ELR (cell line): ENCODE results near the gene ITGB1BP2.
"Not testable (repeated sequence)": the region's sequence is repeated elsewhere in the genome, so short reads cannot be mapped to it uniquely, and the experiment has no call there.

Experiments
- DNase-seq: peaks from one replicate; pipeline ENCODE4 v3.0.0-alpha.2; 2015; ENCODE audit warnings: low read depth

The ITGB1BP2 gene

GRCh38 chrX:71301195-71301924, at the start of gene ITGB1BP2:
Gene ITGB1BP2 (plus strand): TSS chrX:71301750. CDS start chrX:71301807, 57 bp downstream.
- peak; percentile 25 for DNase-seq

GRCh38 chrX:71252221-71252620, 49.3 kb upstream of the ITGB1BP2 start:
- DNase-seq, result no peak

- peak; percentile 48 for DNase-seq
These were observed 48.1 kb upstream of the ITGB1BP2 start for GRCh38 chrX:71253253-71254091.

DNA sequence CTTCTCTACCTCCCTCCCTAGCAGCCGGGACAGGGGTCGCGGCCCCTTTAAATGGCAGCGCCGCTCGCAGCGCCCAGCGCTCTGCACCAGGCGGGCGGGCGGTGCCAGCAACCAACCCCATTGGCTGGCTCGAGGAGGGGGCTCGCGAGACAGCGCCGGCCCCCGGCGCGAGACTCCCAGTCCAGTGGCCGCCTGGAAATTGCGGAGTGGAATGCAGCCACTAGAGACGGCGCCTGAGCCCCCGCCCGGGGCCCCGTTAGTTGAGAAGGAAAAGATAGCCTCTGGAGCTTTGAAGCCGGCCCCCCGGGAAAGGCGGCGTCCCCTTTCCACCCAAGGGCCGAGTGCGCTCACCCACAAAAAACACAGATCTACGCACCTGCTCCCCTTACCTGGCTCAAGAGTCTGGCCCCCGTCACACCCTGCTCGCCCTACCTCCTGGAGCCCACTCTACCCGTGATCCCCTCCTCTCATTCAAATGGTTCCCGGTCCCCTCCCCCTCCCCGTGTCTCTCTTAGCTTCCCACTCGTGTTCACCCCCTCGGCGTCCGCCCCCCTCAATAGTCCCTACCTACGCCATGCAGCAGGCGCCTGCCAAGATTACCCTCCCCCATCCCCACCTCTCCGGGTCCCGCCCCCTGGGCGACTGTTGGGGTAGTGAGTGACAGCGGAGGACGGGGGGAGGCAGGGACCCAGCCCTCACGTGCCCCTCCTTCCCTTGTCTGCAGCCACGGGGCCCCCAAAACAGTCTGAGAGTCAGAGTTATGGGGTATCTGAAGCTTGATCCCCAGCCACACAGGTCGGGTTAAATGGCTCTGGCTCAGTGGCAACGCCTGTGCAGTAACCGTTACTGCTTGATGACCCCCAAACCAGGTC, 47.2 kb upstream of the ITGB1BP2 start, which contains the start of gene ZMYM3:
Gene ZMYM3, minus strand, starts transcription at position 49 of the 872 bp plus-strand sequence. CDS start 885 bp downstream, outside the sequence.
- peak; percentile 81 for DNase-seq

DNA sequence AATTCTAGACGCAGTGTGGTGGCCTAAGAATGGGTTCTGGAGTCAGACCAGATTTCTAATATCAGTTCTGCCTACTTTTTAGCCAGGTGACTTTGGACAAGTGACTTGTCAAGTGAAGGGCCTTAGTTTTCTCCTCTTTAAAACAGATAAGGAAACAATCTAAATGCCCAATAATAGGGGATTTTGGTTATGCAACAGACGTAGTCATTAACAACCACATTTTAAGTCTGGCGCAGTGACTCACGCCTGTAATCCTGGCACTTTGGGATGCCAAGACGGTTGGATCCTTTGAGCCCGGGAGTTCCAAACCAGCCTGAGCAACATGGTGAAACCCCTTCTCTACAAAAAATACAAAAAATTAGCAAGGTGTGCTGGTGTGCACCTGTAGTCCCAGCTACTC, 45.5 kb upstream of the ITGB1BP2 start:
- peak; percentile 63 for DNase-seq

GRCh38 chrX:71256856-71257255, 44.7 kb upstream of the ITGB1BP2 start:
- DNase-seq, result peak; percentile 57

GRCh38 chrX:71268624-71269023, 32.9 kb upstream of the ITGB1BP2 start:
- not testable (repeated sequence) for DNase-seq

DNA sequence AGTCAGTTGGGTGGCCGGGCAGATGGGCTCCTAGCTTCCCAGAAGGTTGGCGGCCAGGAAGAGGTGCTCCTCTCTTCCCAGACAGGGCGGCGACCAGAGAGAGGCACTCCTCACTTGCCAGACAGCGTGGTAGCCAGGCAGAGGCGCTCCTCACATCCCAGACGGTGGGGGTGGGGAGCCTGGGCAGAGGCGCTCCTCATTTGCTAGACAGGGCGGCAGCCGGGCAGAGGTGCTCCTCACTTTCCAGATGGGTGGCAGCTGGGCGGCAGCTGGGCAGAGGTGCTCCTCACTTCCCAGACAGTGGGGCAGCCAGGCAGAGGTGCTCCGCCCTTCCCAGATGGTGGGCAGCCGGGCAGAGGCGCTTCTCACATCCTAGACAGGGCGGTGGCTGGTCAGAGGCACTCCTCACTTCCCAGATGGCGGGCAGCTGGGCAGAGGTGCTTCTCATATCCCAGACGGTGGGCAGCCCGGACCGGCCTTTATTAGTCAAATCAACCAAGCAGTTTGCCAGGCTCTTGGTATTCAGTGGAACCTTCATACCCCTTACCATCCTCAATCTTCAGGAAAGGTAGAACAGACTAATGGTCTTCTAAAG, 31.7 kb upstream of the ITGB1BP2 start:
- DNase-seq, result no peak

DNA sequence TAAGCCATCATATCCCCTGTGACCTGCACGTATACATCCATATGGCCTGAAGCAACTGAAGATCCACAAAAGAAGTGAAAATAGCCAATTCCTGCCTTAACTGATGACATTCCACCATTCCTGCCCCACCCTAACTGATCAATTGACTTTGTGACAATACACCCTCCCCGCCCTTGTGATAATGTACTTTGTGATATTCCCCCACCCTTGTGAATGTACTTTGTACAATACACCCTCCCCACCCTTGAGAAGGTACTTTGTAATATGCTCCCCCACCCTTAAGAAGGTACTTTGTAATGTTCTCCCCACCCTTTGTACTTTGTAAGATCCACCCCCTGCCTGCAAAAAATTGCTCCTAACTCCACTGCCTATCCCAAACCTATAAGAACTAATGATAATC, 29.2 kb upstream of the ITGB1BP2 start:
- DNase-seq, result not testable (repeated sequence)

DNA sequence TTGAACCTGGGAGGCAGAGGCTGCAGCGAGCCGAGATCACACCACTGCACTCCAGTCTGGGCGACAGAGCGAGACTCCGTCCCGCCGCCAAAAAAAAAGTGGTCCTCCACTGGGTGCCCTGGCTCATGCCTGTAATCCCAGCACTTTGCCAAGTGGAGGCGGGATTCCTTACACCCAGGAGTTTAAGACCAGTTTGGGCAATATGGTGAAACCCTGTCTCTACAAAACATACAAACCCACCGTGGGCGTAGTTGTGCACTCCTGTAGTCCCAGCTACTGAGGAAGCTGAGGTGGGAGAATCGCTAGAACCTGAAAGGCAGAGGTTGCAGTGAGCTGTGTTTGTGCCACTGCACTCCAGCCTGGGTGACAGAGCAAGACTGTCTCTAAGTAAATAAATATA, 20.2 kb upstream of the ITGB1BP2 start:
- DNase-seq, result not testable (repeated sequence)

DNA sequence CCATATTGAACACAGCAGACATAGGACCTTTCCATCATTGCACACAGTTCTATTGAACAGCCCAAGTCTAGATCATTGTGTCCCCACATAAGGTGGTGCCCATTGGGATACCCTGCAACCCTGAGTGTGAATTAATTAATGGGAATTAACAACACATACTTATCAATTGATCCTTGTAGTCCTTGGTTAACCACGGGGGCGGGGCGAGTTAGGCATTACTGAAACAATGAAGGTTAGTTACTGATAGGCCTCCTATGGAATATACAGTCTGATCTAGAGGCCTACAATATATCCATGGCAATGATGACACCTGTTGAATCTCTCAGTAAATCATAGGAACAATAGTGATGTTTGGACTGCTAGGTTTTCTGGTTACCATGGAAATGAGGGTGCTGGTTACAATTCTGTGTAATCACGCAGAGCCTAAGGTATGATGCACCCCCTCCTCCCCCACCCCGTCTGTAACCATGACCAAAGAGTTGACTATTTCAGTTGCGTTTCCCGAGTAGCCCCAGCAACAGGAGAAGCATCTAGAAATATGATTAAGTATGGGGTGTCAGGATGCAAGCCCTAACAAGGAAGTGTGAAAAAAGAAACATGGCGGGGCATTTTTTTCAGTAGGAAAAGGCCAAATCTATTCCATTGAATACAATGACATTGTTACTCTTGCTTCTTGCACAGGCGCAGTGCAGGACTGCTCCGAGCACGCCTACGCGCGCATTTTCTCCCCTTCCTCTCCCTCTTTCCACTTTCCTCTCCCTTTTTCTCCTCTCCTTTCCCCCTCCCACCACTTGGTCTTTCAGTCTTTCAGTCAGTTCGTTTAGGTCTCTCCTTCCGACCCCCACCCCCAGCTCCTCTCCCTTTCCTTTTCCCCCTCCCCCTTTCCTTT, 18.8 kb upstream of the ITGB1BP2 start:
- DNase-seq, result peak; percentile 51

- DNase-seq, result peak; percentile 99
These were observed 18.0 kb upstream of the ITGB1BP2 start, which contains the start of gene NONO for GRCh38 chrX:71283403-71284143. Gene NONO (plus strand): TSS chrX:71283635. CDS start chrX:71290638, 7,003 bp downstream.

- no peak for DNase-seq
These were observed 15.6 kb upstream of the ITGB1BP2 start for GRCh38 chrX:71285929-71286328.

GRCh38 chrX:71291381-71291780, 10.2 kb upstream of the ITGB1BP2 start:
- DNase-seq, result no peak

- peak; percentile 66 for DNase-seq
These were observed 8.7 kb upstream of the ITGB1BP2 start for GRCh38 chrX:71292669-71293365.

- no peak for DNase-seq
These were observed 4.7 kb upstream of the ITGB1BP2 start for GRCh38 chrX:71296806-71297205.

DNA sequence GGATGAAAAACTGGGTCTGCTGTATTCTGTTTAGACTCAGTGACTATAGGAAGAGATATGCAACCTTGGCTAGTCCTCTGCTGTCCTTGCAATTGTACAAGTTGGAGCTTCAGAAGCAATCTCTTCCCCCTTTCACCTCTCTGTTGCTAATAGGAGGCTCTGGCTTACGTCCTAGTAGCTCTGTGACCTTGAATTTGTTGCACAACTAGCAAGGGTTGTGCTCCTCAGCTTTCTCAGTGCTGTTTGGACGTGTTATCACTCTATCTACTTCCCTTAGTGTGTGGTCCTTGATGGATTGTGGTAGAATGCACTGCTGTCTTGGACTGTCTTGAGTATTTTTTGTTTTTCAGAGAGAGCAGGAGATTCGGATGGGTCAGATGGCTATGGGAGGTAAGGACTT, 3.4 kb upstream of the ITGB1BP2 start:
- DNase-seq, result no peak

DNA sequence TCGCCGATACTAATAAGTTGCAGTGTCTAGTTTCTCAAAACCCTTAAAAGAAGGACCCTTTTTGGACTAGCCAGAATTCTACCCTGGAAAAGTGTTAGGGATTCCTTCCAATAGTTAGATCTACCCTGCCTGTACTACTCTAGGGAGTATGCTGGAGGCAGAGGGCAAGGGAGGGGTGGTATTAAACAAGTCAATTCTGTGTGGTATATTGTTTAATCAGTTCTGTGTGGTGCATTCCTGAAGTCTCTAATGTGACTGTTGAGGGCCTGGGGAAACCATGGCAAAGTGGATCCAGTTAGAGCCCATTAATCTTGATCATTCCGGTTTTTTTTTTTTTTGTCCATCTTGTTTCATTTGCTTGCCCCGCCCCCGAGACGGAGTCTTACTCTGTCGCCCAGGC, 1.5 kb upstream of the ITGB1BP2 start:
- DNase-seq, result not testable (repeated sequence)

GRCh38 chrX:71300495-71300894, 1.1 kb upstream of the ITGB1BP2 start:
- DNase-seq, result not testable (repeated sequence)
